D721Med (cell line): ENCODE data around the gene ATOSA.

Experiments
- DNase-seq: peaks from one replicate; pipeline ENCODE4 v3.0.0; 2011; ENCODE audit warnings: low spot score; ENCODE audit not compliant: insufficient read length
- FAIRE-seq: peaks from 2 replicates; lab custom pipeline; 2011; peaks lifted over from hg19 to GRCh38; lab: Jason Lieb, UNC
- CTCF ChIP-seq: IDR thresholded peaks from 2 replicates; pipeline ENCODE4 v1.5.1; 2012; ENCODE audit warnings: mild to moderate bottlenecking, control low read depth; ENCODE audit not compliant: insufficient read depth; ENCODE audit errors: missing control alignments

The ATOSA gene

GRCh38 chr15:52706091-52706490 lies 26.9 kb upstream of the ATOSA start:
- FAIRE-seq: no peak
- TF ChIP-seq CTCF: no peak
- no peak for DNase-seq

GRCh38 chr15:52702390-52702789 lies 23.2 kb upstream of the ATOSA start:
- DNase-seq: no peak
- FAIRE-seq: no peak
- no peak for TF ChIP-seq CTCF

- DNase-seq (no peak), FAIRE-seq (no peak)
- TF ChIP-seq CTCF: no peak
Measured at GRCh38 chr15:52699457-52699856, 20.3 kb upstream of the ATOSA start.

GRCh38 chr15:52698514-52698913 lies 19.3 kb upstream of the ATOSA start:
- TF ChIP-seq CTCF: no peak
- no peak for FAIRE-seq
- no peak for DNase-seq

- FAIRE-seq: no peak
- TF ChIP-seq CTCF: no peak
- no peak for DNase-seq
Measured at GRCh38 chr15:52697051-52697450, 17.9 kb upstream of the ATOSA start.

- FAIRE-seq: no peak
Measured at GRCh38 chr15:52695154-52695553, 16.0 kb upstream of the ATOSA start.

GRCh38 chr15:52689562-52689961 lies 10.4 kb upstream of the ATOSA start:
- FAIRE-seq (no peak), DNase-seq (no peak)
- TF ChIP-seq CTCF: no peak

More at GRCh38 chr15:52695154-52695553, 16.0 kb upstream of the ATOSA start:
- no peak for TF ChIP-seq CTCF
- DNase-seq: no peak
